Measurements from ENCODE around the gene FGF10.

The FGF10 gene

DNA sequence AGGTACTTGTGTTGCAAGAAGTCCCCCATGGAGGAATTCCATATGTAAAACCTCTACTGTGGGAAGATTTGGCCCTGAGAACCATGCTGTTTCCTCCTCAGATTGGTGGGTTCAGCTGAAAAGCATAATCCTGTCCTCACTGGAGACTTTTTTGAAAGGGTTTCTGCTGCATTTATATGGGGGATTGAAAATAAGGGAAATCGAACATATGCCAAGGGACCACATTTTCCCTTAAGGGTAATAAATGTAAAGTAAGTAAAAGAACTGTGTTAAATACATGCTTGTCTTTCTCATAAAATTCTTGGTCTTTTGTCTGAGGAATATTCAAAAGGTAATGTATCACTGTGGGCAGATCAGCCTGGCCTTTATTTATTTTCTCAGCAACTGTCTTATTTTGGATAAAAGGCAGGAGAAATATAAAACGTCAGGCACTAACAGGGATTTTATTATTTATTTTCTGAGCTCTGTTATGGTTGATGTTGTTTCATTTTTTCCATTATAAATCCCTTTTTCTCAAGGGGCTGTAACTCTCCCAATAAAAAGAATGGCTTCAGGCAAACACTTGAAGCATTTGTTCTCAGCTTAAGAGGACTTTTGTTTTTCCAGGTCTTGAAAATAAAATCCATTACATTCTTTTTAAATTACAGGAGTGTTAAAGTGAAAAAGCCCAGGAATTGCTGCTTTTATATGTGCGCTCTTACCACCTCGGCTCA, 131.4 kb downstream of the FGF10 start:
- no peak for DNase-seq (ENCODE audit: low read depth)

DNA sequence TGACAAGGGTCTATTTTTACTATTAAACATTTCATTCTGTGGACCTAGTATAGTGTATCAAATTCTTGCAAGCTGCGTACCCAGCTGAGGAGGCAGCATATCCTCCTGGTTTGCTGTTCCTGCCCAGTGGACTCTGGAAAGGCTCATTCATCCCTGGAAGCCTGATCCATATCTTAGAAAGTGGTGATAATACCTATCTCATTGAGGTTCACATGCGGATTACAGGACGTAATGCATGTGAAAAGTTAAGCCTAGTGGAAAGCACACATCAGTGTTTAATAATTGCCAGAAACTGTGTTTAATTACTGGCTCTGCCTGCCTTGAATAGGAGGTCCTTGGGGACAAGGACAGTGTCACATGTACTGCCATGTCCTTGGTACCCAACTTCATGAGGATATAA, 132.0 kb downstream of the FGF10 start:
- DNase-seq (ENCODE audit: low read depth) = no peak

All from activated T-helper 9 cell treated with anti-CD3 and anti-CD28 coated beads, Interleukin-2, amount 50 U/mL, for 16 hours (primary cell).